ENCODE results near the gene PRPF6. TPM values are rescaled to one million over a fixed set of nuclear protein-coding genes. Genes with fewer than 3 reads are reported as not detected.

PRPF6 gene
- total RNA-seq, 1 donor from 2014 or later = 46.8 TPM

DNA sequence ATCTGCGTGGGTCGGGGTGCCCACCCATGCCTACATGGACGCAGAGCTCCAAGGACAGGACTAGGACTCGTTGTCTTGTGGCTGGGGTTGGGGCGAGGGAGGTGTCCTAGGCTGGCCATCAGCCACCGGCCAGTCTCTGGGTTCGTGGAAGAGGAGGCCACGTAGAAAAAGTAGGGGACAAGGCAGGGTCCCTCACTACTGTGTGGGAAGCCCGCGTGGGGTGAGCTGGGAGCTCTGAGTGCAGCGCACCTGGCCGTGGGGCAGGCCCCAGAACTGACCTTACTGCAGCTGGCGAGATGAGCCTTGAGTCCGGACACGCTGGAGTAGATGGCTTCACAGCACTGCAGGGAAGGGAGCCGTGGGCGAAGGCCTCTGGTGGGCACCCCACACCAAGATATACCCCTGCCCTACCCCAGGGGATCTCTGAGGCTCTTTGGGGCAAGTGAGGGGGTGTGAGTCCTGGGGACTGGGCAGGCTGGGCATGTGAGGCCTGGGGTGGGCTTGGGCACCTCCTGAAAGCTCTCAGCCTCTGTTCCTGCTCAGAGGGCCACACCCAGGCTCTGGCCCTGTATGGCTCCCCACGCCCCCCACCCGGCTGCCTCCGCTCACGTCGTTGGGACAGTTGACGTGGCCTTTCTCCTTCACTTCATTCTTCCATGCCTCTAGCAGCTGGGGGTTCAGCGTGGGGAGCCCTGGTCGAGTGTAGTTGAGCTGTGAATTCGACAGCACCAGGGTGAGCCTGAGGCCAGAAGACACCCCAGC, 19.1 kb upstream of the PRPF6 start:
- Histone ChIP-seq H3K9me3 (replicated peaks) (no peaks in the 10 kb centered on the region), H3K4me1 (peaks cover 12% of the 10 kb centered on the region), H3K36me3 (peaks cover 56% of the 10 kb centered on the region), H3K27me3 (ENCODE audit: low read depth) (no peaks in the 10 kb centered on the region), H3K27ac (replicated peaks) (no peak overlapping the region), H3K4me3 (no peak overlapping the region)
- no peak for TF ChIP-seq CTCF (IDR thresholded peaks at IDR 0.05; ENCODE audit: borderline replicate concordance)
- intact Hi-C loops (cut with micrococcal nuclease) = no loop called here
- DNase-seq = peak; percentile 13

DNA sequence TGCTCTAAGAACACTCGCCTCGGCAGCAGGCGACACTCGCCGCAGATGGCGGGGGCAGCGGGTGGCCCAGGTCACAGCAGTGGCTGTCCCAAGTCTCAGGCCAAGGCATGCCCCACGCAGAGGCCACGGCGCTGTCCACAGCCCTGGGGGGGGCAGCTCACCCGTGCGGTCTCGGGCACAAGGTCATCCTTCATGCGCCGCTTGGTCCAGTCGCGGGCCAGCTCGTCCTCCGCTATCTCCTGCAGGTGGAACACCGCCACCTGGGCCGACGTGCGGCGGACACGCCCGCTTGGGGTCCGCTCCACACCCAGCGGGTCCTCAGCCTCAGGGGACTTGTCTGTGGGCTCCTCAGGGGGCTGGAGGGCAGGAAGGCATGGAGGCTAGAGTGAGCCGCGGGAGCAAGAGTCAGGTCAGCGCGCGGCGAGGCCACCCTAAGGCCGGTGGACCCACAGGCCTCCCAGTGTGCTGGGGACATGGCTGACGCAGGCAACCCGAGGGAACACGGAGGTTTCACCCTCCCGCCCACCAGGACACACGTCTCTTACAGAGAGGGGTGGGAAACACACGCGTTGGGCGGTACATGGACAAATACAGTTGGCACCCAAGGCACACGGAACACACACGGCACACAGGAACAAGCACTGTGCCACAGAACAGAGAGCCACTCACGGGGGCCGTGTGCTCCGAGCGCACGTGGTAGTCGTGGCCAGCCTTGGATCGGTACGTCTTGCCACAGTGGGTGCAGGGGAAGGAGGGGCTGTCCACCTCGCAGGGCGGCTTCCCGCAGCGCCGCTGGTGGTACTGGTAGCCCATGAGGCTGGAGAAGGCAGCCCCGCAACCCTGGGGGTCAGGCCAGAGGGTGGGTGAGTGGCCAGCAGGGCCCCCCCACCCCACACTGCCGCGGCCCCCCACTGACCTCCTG, 18.2 kb upstream of the PRPF6 start:
- H3K27me3 ChIP-seq (ENCODE audit: low read depth) = no peaks in the 10 kb centered on the region
- H3K9me3 ChIP-seq (replicated peaks) = no peaks in the 10 kb centered on the region
- intact Hi-C loops (cut with micrococcal nuclease) = no loop called here
- peak; percentile 16 for DNase-seq
- H3K4me3 ChIP-seq = no peak overlapping the region
- peaks cover 4% of the 10 kb centered on the region for H3K4me1 ChIP-seq
- peaks cover 61% of the 10 kb centered on the region for H3K36me3 ChIP-seq
- TF ChIP-seq CTCF (IDR thresholded peaks at IDR 0.05; ENCODE audit: borderline replicate concordance) = no peak
- H3K27ac ChIP-seq (replicated peaks) = no peak overlapping the region

DNA sequence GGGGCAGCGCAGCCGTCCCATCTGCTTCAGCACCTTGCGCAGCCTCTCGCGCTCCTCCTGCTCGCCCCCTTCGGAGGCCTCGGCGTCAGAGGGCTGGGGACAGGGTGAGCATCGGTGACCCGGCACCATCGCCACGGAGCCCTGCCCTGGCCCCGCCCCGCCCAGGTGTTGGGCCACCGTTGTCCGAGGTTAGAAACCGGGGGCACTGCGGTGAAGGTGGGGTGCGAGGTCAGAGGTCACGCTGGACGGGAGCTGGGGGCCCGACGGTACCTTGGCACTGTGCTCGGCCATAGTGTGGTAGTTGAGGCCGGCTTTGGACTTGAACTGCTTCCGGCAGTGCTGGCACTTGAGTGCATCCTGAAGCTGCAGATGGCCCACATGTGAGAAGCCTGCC, 17.6 kb upstream of the PRPF6 start:
- no peak overlapping the region for H3K27ac ChIP-seq (replicated peaks)

GRCh38 chr20:63963784-63964301, 17.1 kb upstream of the PRPF6 start:
- no peak for TF ChIP-seq CTCF (IDR thresholded peaks at IDR 0.05; ENCODE audit: borderline replicate concordance)
- peak; percentile 12 for DNase-seq
- Histone ChIP-seq H3K4me3 (no peak overlapping the region), H3K4me1 (peaks cover 12% of the 10 kb centered on the region), H3K27me3 (ENCODE audit: low read depth) (no peaks in the 10 kb centered on the region), H3K36me3 (peaks cover 61% of the 10 kb centered on the region), H3K9me3 (replicated peaks) (no peaks in the 10 kb centered on the region), H3K27ac (replicated peaks) (no peak overlapping the region)
- intact Hi-C loops (cut with micrococcal nuclease) = no loop called here

More for the DNA sequence above, 17.6 kb upstream of the PRPF6 start:
- Histone ChIP-seq H3K36me3 (peaks cover 61% of the 10 kb centered on the region), H3K4me1 (peaks cover 7% of the 10 kb centered on the region), H3K27me3 (ENCODE audit: low read depth) (no peaks in the 10 kb centered on the region), H3K9me3 (replicated peaks) (no peaks in the 10 kb centered on the region), H3K4me3 (no peak overlapping the region)
- intact Hi-C loops (cut with micrococcal nuclease) = no loop called here
- DNase-seq = peak; percentile 12
- TF ChIP-seq CTCF (IDR thresholded peaks at IDR 0.05; ENCODE audit: borderline replicate concordance) = no peak

DNA sequence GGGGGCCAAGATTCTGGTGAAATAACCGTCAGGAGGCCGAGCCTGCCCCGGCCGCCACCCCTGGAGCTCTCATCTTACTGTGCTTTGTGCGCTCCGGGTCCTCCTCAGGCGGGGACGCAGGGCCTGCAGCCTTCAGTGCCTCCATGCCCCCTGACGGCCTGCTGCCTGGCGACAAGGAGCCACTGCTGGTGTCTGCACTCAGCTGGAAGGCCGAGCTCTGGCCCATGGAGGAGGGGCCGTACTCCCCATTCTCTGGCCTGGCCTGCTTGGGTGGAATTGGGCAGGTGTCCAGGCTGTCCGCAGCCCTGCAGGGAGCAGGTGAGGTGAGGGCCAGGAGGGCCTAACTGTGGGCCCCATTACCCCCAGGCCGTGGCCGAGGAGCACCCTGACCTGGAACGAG, 16.5 kb upstream of the PRPF6 start:
- no peak for TF ChIP-seq CTCF (IDR thresholded peaks at IDR 0.05; ENCODE audit: borderline replicate concordance)
- H3K36me3 ChIP-seq = peaks cover 57% of the 10 kb centered on the region
- DNase-seq = peak; percentile 14
- H3K27ac ChIP-seq (replicated peaks) = no peak overlapping the region
- H3K9me3 ChIP-seq (replicated peaks) = no peaks in the 10 kb centered on the region
- no peak overlapping the region for H3K4me3 ChIP-seq
- intact Hi-C loops (cut with micrococcal nuclease) = no loop called here
- H3K4me1 ChIP-seq = peaks cover 16% of the 10 kb centered on the region
- H3K27me3 ChIP-seq (ENCODE audit: low read depth) = no peaks in the 10 kb centered on the region

Measured in left ventricle myocardium inferior (tissue), 1 donor.